ENCODE data around the gene GPR179.

Gene GPR179, protein sequence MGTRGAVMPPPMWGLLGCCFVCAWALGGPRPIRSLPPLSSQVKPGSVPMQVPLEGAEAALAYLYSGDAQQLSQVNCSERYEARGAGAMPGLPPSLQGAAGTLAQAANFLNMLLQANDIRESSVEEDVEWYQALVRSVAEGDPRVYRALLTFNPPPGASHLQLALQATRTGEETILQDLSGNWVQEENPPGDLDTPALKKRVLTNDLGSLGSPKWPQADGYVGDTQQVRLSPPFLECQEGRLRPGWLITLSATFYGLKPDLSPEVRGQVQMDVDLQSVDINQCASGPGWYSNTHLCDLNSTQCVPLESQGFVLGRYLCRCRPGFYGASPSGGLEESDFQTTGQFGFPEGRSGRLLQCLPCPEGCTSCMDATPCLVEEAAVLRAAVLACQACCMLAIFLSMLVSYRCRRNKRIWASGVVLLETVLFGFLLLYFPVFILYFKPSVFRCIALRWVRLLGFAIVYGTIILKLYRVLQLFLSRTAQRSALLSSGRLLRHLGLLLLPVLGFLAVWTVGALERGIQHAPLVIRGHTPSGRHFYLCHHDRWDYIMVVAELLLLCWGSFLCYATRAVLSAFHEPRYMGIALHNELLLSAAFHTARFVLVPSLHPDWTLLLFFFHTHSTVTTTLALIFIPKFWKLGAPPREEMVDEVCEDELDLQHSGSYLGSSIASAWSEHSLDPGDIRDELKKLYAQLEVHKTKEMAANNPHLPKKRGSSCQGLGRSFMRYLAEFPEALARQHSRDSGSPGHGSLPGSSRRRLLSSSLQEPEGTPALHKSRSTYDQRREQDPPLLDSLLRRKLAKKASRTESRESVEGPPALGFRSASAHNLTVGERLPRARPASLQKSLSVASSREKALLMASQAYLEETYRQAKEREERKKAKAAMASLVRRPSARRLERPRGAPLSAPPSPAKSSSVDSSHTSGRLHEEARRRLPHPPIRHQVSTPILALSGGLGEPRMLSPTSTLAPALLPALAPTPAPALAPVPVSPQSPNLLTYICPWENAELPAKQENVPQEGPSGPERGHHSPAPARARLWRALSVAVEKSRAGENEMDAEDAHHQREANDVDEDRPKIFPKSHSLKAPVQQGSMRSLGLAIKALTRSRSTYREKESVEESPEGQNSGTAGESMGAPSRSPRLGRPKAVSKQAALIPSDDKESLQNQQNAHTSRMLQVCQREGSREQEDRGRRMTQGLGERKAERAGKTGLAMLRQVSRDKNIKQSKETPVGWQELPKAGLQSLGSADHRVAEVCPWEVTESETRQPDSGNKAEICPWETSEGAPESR (N-terminal part only)

DNA sequence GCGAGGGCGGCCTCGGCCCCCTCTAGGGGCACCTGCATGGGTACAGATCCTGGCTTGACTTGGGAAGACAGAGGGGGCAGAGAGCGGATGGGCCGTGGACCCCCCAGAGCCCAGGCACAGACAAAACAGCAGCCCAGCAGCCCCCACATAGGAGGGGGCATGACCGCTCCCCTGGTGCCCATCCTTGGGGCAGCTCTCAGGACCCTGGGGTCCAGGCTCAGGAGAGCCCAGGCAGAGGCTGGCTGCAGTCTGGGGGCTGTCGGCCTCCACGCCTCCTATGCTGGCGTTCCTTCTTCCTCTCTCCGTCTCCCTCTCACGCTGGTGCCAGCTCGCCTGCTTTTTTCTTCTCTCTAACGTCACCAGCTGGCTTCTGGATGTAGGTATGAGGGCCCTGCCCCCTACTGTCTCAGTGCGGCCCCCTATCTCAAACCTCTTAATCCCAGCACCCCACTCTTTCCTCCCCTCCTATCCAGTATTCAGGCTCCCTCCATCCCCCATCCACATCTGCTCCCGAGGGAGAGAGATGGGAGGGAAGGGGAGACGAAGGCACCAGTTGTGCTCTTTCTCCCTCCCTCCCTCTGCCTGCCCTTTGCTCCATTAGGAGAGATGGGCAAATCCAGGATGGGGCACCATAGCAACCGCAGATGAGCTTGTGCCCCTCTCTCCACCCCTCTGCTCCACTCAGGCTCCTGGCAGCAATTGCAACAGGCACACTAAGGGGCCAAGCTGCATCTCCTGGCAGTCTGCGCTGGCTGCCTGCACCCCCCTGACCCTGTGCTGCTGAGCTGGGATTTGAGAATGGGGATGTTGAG is at the start of gene GPR179:
Gene GPR179 (minus strand): TSS at position 349 of the 812 bp plus-strand sequence. CDS start 167 bp downstream, at position 182.
- no peak for DNase-seq

DNA sequence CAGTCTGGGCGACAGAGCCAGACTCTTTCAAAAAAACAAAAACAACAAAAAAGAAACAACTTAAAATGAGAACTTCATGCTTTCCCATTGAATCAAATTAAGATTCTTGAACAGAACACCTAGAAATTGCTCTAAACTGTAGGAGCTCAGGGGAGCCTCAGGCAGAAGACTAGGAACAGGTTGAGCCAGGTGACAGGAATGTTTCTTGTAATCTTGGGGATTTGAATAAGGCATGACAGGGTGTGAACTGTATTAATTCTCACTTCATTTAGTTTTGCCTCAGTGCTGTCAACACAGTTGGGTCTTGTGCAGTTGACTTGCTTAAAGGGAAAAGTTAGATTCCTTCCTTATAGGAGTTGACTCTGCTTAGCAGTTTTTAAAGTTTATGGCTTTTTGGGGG is 35.7 kb upstream of the GPR179 start:
- DNase-seq = no peak

DNA sequence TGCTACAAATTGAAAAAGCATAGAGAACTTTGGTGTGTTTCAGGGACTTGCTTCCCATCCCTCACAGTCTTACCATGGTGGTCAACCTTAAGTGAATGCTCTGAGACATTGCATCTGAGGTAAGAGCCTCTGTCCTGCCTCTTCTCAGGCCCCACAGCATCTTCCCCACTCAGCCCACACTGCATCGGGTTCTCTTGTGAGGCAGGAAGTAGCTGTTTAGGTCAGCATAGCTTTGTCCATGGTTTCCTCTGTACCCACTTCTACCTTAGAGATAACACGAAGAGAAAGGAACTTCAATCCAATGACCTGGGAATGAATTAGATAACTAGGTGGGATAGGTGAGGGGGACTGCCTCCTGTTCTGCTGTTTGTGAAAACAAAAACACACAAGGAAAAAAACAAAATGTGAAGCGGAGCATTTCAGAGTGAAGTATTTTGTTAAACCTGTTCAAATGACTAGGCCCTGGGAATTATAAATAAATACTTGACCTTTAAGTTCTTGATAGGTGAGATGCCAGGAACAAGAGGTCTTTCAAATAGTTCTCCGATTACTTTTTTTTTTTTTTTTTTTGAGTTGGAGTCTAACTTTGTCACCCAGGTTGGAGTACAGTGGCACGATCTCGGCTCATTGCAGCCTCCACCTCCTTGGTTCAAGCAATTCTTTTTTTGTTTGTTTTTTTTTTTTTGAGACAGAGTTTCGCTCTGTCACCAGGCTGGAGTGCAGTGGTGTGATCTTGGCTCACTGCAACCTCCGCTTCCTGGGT is 25.5 kb upstream of the GPR179 start:
- DNase-seq = no peak

DNA sequence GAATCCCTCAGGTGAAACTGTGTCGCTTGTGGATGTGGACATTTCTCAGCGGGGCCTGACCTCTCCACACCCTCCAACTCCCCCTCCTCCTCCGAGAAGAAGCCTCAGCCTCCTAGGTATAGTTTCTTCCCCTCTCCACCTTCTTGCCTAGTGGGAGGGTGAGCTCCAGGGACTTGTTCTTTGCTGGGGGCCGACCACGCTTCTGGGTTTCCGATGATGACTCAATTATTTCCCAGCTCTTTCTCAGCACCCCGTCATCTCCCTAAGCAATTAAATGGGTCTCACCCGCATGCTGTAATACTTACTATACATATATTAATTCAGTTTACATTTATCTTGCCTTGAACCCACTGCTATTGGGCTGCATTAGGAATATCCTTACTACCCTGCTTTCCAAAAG is 21.0 kb upstream of the GPR179 start:
- no peak for DNase-seq

DNA sequence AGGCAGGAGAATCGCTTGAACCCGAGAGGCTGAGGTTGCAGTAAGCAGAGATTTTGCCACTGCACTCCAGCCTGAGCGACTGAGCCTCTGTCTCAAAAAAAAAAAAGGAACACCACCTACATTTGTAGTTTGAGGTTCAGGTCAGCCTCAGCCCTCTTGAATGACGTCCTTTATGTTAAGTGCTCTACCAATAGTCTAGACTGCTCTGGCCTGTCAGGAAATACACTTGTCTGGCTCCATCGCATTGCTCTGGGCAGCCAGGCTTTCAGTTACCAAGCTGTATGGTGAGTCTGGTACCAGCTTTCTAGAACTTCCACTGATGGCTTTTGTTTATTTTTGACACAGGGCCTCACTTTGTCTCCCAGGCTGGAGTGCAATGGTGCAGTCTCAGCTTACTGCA is 19.3 kb upstream of the GPR179 start:
- no peak for DNase-seq

DNA sequence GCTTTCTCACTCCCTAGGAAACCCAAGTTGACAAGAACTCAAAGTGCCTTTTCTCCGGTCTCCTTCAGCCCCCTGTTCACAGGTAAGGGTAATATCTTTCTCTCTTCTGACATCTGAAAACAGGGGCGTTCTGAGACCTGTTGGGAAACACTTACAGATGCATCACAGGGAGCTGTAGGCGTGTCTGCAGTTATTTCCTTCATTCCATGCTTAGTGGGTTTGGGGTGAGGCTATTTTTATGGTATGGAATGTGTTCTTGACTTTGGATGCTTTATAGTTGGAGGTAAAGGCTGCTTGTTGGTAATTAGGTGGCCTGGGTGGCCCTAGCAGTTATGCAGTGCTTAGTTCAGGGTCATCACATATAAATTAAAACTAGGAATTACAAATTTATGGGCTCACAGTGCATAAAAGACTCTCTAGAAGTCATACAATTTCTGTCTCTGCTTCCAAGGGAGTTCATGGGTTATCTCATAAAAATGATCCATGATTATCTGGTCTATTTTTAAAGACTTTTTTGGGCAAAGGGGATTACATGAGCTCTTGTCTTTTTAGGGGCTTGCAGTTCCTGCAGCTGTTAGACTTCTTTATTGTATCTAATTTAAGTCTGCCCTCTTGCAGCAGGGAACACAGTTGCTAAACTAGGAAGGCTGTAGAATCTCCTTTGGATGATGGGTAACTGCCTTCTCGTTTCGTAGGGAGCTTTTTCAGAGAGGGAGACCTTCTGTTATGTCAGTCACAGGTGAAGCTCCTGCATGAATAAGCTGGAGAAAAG is 18.1 kb upstream of the GPR179 start:
- DNase-seq = no peak

DNA sequence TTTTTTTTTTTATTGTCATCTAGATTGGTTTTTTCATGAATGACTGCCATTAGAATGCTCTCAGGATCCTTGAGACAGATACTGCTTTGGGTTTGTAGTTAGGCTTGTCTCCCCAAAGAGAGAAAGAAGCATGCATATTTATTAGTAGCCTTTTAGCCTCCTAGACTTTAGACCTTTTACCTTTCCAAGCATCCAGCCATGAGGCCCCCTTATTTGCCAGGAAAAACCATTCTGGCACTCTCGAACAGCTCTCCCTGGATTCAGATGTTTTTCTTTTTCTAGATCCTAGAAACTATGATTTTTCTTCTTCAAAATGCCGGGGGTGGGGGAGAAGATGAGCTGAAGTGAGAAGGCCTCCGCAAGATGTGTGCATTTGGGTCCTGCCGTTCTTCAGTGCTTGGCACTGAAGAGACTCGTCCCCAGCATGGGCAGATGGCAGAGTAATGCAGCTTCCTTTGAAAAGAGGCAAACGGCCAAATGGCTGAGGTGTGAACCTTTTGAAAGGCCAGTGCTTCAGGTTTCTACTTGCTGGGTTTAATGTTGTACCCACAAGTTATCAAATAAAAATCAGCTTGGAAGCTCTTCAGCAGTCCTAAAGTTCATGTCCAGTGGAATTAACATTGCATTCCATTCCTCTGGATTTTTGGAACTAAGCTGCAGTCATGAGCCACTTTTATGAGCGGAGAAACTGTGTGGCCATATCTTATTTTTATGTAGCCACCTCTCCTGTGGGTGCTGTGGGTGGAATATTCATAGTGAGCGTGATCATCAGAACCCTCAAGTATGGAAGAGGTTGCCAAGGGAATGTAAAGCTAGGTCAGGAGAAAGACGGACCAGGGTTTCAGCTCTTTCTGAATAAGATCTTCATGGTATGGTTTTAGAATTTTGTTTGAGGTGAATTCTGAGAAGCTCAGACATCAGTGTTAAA is 15.1 kb upstream of the GPR179 start:
- DNase-seq = no peak

DNA sequence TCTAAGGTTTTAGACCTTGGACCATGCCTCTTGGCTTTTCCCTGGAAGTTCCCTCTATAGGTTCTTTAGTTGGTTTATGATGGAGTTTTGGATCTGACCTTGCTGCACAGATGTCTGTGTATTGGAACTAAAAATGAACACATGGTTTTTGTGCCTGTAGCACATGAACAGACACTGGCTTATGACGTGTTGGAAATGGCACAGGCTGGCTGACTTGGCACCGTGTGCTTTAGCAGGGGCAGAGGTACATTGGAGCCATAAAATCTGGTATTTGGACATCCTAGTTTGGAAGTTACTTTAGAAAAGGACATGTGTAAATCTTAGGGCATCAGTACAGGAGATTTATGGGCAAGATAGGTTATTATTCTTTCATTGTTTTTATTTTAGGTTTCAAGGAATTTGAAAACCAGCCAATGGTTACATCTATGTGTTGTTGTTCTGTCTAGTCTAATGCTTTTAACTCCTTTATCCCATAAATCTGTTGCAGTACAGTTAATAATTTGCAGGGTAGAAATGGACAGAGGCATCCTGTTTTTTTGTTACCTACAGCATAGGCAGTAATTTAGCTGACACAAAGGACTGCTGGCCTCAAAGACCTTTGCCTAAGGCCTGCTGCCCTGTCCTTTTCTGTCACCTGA is 13.8 kb upstream of the GPR179 start:
- DNase-seq = no peak

DNA sequence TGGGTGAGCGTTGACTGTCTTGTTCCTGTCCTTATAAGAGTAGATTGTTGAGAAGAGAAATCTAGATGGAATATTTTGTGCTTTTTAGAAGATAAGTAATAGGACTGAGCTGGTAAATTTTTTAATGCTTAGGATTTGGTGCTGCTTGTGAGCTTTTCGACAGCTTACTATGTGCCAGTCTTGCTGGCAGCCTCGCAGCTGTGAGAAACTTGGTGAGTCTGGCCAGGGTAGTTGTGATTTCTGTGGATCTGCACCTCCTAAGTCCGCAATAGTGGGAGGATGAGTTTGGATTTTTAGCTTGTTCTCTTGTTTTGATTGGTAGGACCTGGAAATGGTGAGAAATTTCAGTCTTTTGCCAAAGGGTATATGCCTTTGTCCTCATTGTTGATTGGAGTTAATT is 11.5 kb upstream of the GPR179 start:
- no peak for DNase-seq

DNA sequence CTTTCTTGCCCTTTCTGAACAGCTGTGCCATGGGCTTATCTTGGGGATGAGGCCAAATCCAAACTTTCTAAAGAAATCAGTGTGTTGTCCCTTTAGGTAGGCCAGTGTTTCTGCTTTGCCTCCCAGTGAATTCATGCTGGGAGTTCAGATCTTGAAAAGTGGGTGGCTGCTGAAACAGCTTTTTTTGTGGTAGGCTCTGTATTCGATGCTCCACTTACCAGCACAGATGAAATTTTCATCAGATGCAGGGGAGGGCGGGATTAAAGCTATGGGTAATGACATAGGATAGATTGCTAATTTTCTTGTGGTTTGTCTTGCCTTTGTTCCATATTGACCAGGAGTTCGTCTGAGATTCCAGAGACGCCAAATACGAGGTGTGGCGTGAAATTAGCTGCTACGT is 10.7 kb upstream of the GPR179 start:
- no peak for DNase-seq

DNA sequence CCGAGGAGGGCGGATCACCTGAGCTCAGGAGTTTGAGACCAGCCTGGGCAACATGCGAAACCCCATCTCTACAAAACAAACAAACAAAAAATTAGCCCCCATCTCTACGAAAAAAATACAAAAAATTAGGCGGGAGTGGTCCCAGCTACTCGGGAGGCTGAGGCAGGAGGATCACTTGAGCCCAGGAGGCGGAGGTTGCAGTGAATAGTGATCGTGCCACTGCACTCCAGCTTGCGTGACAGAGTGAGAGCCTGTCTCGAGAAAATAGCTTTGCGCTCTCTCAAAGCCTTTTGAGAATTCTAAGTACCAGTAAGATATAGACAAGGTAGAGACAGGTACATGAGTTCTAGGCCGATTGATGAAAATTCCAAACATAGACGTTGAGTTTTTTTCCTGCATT is 9.9 kb upstream of the GPR179 start:
- DNase-seq = no peak

DNA sequence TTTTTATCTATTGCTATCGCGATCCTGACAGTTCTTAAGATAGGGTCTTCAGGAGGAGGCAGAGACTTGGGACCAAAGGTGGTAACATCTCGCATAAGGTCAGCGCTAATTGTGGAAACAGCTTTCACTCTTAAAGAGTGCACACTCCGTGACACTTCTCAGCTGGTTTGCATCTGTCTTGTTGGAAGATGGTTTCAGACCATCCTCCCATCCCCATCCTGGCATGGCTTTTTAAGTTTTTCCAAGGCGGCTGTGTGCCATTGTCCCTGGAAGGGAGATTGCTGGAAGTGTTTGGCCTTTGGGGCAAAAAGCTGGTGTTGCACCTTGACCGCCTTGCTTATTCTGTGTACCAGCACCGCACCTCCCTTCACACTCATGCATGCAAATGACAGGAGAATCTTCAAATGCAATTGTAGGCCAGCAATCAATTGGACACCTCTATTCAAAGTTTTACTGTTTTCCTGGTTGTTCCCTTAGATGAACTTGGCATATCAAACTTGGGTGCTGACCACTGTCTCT is 9.4 kb upstream of the GPR179 start:
- no peak for DNase-seq

DNA sequence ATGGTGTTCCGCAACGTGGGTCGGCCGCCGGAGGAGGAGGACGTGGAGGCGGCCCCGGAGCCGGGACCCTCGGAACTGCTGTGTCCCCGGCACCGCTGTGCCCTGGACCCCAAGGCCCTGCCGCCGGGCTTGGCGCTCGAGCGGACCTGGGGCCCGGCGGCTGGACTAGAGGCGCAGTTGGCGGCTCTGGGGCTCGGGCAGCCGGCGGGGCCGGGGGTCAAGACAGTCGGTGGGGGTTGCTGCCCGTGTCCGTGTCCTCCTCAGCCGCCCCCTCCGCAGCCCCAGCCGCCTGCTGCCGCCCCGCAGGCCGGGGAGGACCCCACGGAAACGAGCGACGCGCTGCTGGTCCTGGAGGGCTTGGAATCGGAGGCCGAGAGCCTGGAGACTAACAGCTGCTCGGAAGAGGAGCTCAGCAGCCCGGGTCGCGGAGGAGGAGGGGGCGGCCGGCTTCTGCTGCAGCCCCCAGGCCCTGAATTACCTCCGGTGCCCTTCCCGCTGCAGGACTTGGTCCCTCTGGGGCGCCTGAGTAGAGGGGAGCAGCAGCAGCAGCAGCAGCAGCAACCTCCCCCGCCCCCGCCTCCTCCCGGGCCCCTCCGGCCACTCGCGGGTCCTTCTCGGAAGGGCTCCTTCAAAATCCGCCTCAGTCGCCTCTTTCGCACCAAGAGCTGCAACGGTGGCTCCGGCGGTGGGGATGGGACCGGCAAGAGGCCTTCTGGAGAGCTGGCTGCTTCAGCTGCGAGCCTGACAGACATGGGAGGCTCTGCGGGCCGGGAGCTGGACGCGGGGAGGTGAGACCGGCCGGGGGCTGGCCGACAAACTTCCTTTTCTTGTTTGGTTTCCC is 8.7 kb upstream of the GPR179 start:
- DNase-seq = peak; percentile 47

DNA sequence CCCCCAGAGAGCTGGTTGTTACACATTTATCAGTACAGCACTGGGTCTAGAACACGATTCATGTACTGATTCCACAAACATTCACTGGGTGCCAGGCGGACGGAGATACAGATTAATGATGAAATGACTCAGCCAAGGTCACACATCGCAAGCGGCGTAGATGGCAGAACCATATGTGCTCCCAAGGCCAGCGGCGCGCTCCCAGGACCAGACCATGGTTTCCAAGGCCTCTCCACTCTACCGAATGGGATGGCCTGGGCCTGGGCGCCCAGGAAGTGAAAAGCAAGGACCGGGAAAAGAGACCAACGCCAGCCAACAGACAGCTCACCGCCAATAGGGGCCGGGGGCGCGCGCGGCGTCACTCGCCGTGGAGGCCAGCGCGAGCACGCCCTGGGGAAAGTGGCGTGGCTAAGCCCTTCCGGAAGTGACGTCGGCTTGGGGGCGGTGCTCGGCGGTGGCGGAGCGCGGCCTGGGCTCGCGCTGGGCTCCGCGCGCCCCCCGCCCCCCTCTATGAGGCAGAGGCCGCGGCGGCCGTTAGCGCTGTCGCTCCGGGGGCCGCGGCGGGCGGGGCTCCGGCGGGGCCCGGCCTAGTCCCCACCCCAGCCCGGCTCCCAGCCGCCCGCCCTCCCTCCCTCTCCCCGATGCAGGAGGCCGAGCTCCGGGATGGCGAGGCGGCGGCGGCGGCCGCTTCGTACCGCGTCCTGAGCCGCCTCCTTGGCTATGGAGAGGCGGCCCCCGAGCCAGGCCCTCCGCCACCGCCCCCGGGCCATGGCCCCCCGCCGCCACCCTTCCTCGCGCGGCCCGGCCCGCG is 7.9 kb upstream of the GPR179 start, which contains the start of gene SOCS7:
Gene SOCS7 (plus strand): TSS at position 433 of the 811 bp plus-strand sequence. CDS start 209 bp downstream, at position 642.
- peak; percentile 94 for DNase-seq

DNA sequence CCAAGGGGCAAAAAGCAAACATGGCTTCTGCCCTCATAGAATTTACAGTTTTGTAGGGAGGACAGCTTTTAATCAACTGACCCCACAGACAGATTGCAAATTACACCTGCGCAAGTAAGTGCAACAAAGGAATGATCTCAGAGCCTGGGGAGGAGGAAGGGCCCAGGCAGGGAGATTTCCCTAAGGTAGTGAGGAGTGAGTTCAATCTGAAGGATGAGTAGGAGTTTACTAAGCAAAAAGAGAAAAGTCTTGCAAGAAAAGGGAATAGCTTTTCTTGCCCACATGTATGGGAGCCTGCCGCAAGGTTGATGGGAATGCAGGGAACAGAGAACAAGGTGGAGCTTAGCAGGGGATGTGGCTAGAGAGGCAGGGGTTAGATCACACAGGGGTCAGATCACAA is 6.3 kb upstream of the GPR179 start:
- no peak for DNase-seq

DNA sequence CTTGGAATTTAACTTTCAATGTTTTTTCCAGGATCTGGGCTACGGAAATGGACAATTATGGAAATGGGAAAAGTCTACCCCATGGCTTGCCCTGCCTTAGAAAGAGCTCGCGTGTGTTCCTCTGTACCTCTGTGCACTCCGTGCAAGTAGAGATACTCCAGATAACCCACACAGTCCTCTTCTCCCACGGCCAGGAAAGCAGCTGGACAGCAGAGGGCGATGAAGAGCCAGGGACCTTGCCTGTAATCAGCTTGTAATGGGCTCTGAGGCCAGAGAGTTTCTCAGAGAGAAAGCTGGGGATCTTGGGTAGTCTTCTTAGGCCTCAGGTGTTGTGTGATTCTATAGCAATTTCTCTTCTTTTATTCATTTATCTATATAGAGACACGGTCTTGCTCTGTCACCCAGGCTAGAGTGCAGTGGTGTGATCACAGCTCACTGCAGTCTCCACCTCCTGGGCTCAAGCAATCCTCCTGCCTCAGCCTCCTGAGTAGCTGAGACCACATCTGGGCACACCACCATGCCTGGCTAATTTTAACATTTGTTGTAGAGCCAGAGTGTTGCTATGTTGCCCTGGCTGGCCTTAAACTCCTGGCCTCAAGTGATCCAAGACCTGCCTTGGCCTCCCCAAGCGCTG is 5.5 kb upstream of the GPR179 start:
- peak; percentile 94 for DNase-seq
